IMR-90 (cell line): Measurements from ENCODE around the gene EDNRB. TPM values are rescaled to one million over a fixed set of nuclear protein-coding genes. Genes with fewer than 3 reads are reported as not detected.

Source experiments
- ATAC-seq: fragments of 200-7000 bp; cut with Tn5 transposase; 2 replicates; pipeline ENCODE4 v1.9.1; 2020; ENCODE audit warnings: low read depth, mild to moderate bottlenecking, moderate library complexity
- BruUV-seq: library from RNA; stranded (reverse); fragments of 400-500 nt; replicated peaks from 2 replicates; lab custom pipeline; 2021; lab: Mats Ljungman, UMichigan
- CTCF ChIA-PET: fragments of 300-600 bp; formaldehyde crosslinking; extraction: SDS; loops from one replicate; lab custom pipeline; 2021; ENCODE audit warnings: antibody characterized with exemption; lab: Yijun Ruan, JAX
- POLR2A ChIA-PET: fragments of 300-600 bp; sonication (Branson Sonifier 250); formaldehyde crosslinking; loops from one replicate; lab custom pipeline; 2022; ENCODE audit warnings: antibody characterized with exemption; ENCODE audit not compliant: unreplicated experiment; lab: Charles Lee
- DNase-seq: peaks from one replicate; pipeline ENCODE4 v3.0.0; 2013
- H2AFZ ChIP-seq: replicated peaks from 2 replicates; pipeline ENCODE3; 2013; ENCODE audit warnings: low read length, mild to moderate bottlenecking; ENCODE audit not compliant: poor library complexity
- H2AK5ac ChIP-seq: 2 replicates; pipeline ENCODE4 v1.6.1; 2013; ENCODE audit warnings: low read depth, low read length, inconsistent platforms
- H2AK9ac ChIP-seq: replicated peaks from 2 replicates; pipeline ENCODE3; 2013; ENCODE audit warnings: mild to moderate bottlenecking, low read depth, low read length, moderate library complexity; ENCODE audit not compliant: poor library complexity
- H2BK120ac ChIP-seq: 2 replicates; pipeline ENCODE4 v1.6.1; 2013; ENCODE audit warnings: low read depth, low read length, inconsistent platforms
- H2BK15ac ChIP-seq: 3 replicates; pipeline ENCODE4 v1.6.1; 2013; ENCODE audit warnings: low read depth, low read length, inconsistent platforms
- H2BK20ac ChIP-seq: 2 replicates; pipeline ENCODE4 v1.6.1; 2013; ENCODE audit warnings: low read depth, mild to moderate bottlenecking, inconsistent platforms, low read length, moderate library complexity
- H2BK5ac ChIP-seq: 2 replicates; pipeline ENCODE4 v1.6.1; 2013; ENCODE audit warnings: mild to moderate bottlenecking, low read depth, low read length, inconsistent platforms; ENCODE audit not compliant: poor library complexity, severe bottlenecking
- H3K14ac ChIP-seq: replicated peaks from 2 replicates; pipeline ENCODE4 v1.6.1; 2013; ENCODE audit warnings: low read depth, low read length, inconsistent platforms
- H3K18ac ChIP-seq: 2 replicates; pipeline ENCODE4 v1.6.1; 2013; ENCODE audit warnings: low read depth, low read length, control low read depth
- H3K23ac ChIP-seq: 2 replicates; pipeline ENCODE4 v1.6.1; 2013; ENCODE audit warnings: low read depth, low read length, inconsistent platforms
- H3K27ac ChIP-seq: 2 replicates; pipeline ENCODE4 v1.5.1; 2013; ENCODE audit warnings: mild to moderate bottlenecking, control low read depth, low read length; ENCODE audit not compliant: insufficient read depth
- H3K27me3 ChIP-seq: 2 replicates; pipeline ENCODE4 v1.6.1; 2013; ENCODE audit warnings: low read length; ENCODE audit not compliant: control insufficient read depth, insufficient read depth
- H3K36me3 ChIP-seq: 2 replicates; pipeline ENCODE4 v1.6.1; 2013; ENCODE audit warnings: low read length, mixed read lengths; ENCODE audit not compliant: control insufficient read depth, insufficient read depth
- H3K4ac ChIP-seq: 2 replicates; pipeline ENCODE4 v1.6.1; 2013; ENCODE audit warnings: low read depth, low read length, inconsistent platforms
- H3K4me1 ChIP-seq: 2 replicates; pipeline ENCODE4 v1.6.1; 2013; ENCODE audit warnings: low read length, mixed read lengths; ENCODE audit not compliant: control insufficient read depth, insufficient read depth
- H3K4me2 ChIP-seq: 2 replicates; pipeline ENCODE4 v1.6.1; 2013; ENCODE audit warnings: low read depth, mild to moderate bottlenecking, control low read depth, low read length, moderate library complexity
- H3K4me3 ChIP-seq: 2 replicates; pipeline ENCODE4 v1.5.1; 2013; ENCODE audit warnings: low read depth, mild to moderate bottlenecking, control low read depth, low read length, moderate library complexity; ENCODE audit not compliant: insufficient read depth
- H3K56ac ChIP-seq: 2 replicates; pipeline ENCODE4 v1.6.1; 2013; ENCODE audit warnings: low read length, inconsistent platforms; ENCODE audit not compliant: insufficient read depth; ENCODE audit errors: extremely low read depth
- H3K79me1 ChIP-seq, 2 experiments: 2 replicates each; pipeline ENCODE4 v1.6.1; 2013; ENCODE audit warnings: low read length in 2 of 2, inconsistent platforms in 1 of 2, low read depth in 1 of 2
- H3K9ac ChIP-seq: 2 replicates; pipeline ENCODE4 v1.6.1; 2013; ENCODE audit warnings: low read depth, low read length, control low read depth
- H3K9me1 ChIP-seq: 2 replicates; pipeline ENCODE4 v1.6.1; 2013; ENCODE audit warnings: low read length, inconsistent platforms; ENCODE audit not compliant: insufficient read depth
- H3K9me3 ChIP-seq: 2 replicates; pipeline ENCODE4 v1.6.1; 2013; ENCODE audit warnings: low read length; ENCODE audit not compliant: control insufficient read depth, insufficient read depth
- H4K20me1 ChIP-seq: 2 replicates; pipeline ENCODE4 v1.6.1; 2013; ENCODE audit warnings: low read length, inconsistent platforms; ENCODE audit not compliant: insufficient read depth
- H4K5ac ChIP-seq: 2 replicates; pipeline ENCODE4 v1.6.1; 2013; ENCODE audit warnings: mild to moderate bottlenecking, low read depth, low read length, control low read depth
- H4K8ac ChIP-seq, 2 experiments: 2 replicates each; pipeline ENCODE4 v1.6.1; 2013; ENCODE audit warnings: low read depth in 2 of 2, low read length in 2 of 2, control low read depth in 1 of 2, inconsistent platforms in 1 of 2
- H4K91ac ChIP-seq: 2 replicates; pipeline ENCODE4 v1.6.1; 2013; ENCODE audit warnings: low read depth, low read length, inconsistent platforms; ENCODE audit not compliant: insufficient read depth
- BHLHE40 ChIP-seq: fragments of 150-350 bp; IDR thresholded peaks from 2 replicates; pipeline ENCODE4 v1.6.1; 2016; ENCODE audit warnings: mild to moderate bottlenecking, low read depth, low read length
- CEBPB ChIP-seq: IDR thresholded peaks from 2 replicates; pipeline ENCODE4 v1.6.1; 2012; ENCODE audit warnings: low read depth, low read length, improper control_type of control experiment
- CHD1 ChIP-seq: IDR thresholded peaks from 2 replicates; pipeline ENCODE4 v1.6.1; 2012; ENCODE audit warnings: low read depth, low read length, improper control_type of control experiment
- FOS ChIP-seq: fragments of 150-350 bp; IDR thresholded peaks from 2 replicates; pipeline ENCODE4 v1.6.1; 2016; ENCODE audit warnings: low read depth, low read length
- MAFK ChIP-seq: IDR thresholded peaks from 2 replicates; pipeline ENCODE4 v1.6.1; 2012; ENCODE audit warnings: low read depth, low read length, improper control_type of control experiment
- MAZ ChIP-seq: IDR thresholded peaks from 2 replicates; pipeline ENCODE4 v1.6.1; 2012; ENCODE audit warnings: low read depth, mild to moderate bottlenecking, low read length, improper control_type of control experiment, moderate library complexity, borderline replicate concordance
- MXI1 ChIP-seq: IDR thresholded peaks from 2 replicates; pipeline ENCODE4 v1.6.1; 2012; ENCODE audit warnings: low read depth, mild to moderate bottlenecking, low read length, moderate library complexity, borderline replicate concordance
- NFE2L2 ChIP-seq: fragments of 150-350 bp; IDR thresholded peaks from 2 replicates; pipeline ENCODE4 v1.6.1; 2016; ENCODE audit warnings: low read depth, mild to moderate bottlenecking, low read length
- POLR2A ChIP-seq: IDR thresholded peaks from 2 replicates; pipeline ENCODE4 v1.6.1; 2012; ENCODE audit warnings: mild to moderate bottlenecking, low read depth, low read length
- RAD21 ChIP-seq: IDR thresholded peaks from 2 replicates; pipeline ENCODE4 v1.6.1; 2012; ENCODE audit warnings: low read length, improper control_type of control experiment
- RCOR1 ChIP-seq: IDR thresholded peaks from 2 replicates; pipeline ENCODE4 v1.6.1; 2012; ENCODE audit warnings: mild to moderate bottlenecking, low read length, improper control_type of control experiment; ENCODE audit not compliant: insufficient replicate concordance
- RFX5 ChIP-seq: IDR thresholded peaks from 2 replicates; pipeline ENCODE4 v1.8.0; 2012; ENCODE audit warnings: low read depth, mild to moderate bottlenecking, low read length, moderate library complexity
- SMC3 ChIP-seq: fragments of 150-350 bp; IDR thresholded peaks from 2 replicates; pipeline ENCODE4 v1.6.1; 2016; ENCODE audit warnings: low read depth, mild to moderate bottlenecking, antibody characterized with exemption, low read length, moderate library complexity
- WGBS, 2 experiments: methylation state at CpG; one replicate each; pipeline versions ENCODE4 v1.1.5 to v1.1.7; 2013; ENCODE audit warnings: missing lambda C conversion rate in 2 of 2; ENCODE audit not compliant: insufficient read length in 1 of 2; ENCODE audit errors: extremely low coverage in 2 of 2; 5-methylcytosine and 5-hydroxymethylcytosine counted together
- dilution Hi-C: fragments of 300-500 bp; cut with HindIII; formaldehyde crosslinking; loops from one replicate; pipeline ENCODE4 v1.14.3; 2018; ENCODE audit warnings: low sequenced_read_pairs; ENCODE audit not compliant: unreplicated experiment
- in situ Hi-C: fragments of 300-500 bp; cut with MboI; formaldehyde crosslinking; loops from 3 replicates; pipeline ENCODE4 v1.14.3; 2019; ENCODE audit warnings: low sequenced_read_pairs, inconsistent platforms, mixed read lengths
- intact Hi-C: fragments of 100-400 bp; cut with micrococcal nuclease; formaldehyde crosslinking; loops from 2 replicates; pipeline ENCODE4 v1.10.0; 2022
- polyA plus RNA-seq, 3 experiments: library from polyadenylated mRNA; depleted of rRNA; stranded (reverse); fragments of >200 nt; gene quantifications; 2 replicates each; pipeline ENCODE4 v1.2.3, GENCODE V29; 2012; ENCODE audit warnings: low replicate concordance in 1 of 3
- total RNA-seq: library from RNA; depleted of rRNA; stranded (reverse); fragments of >200 nt; gene quantifications from 2 replicates; pipeline ENCODE4 v1.2.3, GENCODE V29; 2012
- TF ChIP-seq, protein P1 (sequence below): conservative IDR thresholded peaks from 2 replicates; pipeline ENCODE4 v1.5.1; 2012; ENCODE audit warnings: mild to moderate bottlenecking, low read depth, low read length, improper control_type of control experiment
- TF ChIP-seq, protein P2 (sequence below): fragments of 150-350 bp; IDR thresholded peaks from 2 replicates; pipeline ENCODE4 v1.6.1; 2016; ENCODE audit warnings: low read depth, mild to moderate bottlenecking, low read length, moderate library complexity, borderline replicate concordance
- TF ChIP-seq, protein P3 (sequence below): fragments of 150-350 bp; IDR thresholded peaks from 2 replicates; pipeline ENCODE4 v1.6.1; 2017; ENCODE audit warnings: mild to moderate bottlenecking, antibody characterized with exemption, low read length, low read depth

Gene EDNRB
- total and polyA plus RNA-seq, 2 of the 4 experiments (the other 2 are of a cell fraction) = under 0.01 to 0.09 TPM

DNA sequence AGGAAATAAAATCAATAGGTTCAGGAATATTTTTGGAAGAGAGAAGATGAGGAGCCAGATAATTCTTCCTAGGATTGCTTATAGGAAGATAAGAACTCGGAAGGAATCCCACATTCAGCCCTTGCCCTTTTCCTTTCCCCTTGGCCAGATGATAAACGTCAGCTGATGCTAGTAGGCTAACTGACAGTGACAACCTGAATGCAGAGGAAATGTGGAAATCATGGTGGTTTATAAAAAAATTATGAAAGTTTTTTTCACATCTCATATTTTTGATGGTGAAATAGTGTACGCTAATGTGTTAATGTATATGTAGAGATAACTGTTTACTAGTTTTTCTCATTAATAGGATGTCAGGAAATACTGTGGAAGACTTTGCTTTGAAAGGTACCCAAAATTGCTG is 56.9 kb downstream of the EDNRB start:
- Histone ChIP-seq H2BK20ac (peak overlapping the region; percentile 85), H4K20me1 (no peaks in the 10 kb centered on the region), H3K9ac (no peak overlapping the region), H3K36me3 (no peaks in the 10 kb centered on the region), H4K8ac (peak overlapping the region; percentile 16 to 37; a peak in 2 of 4 replicates), H3K4ac (peak overlapping the region; percentile 75; the same call in 1 of the 2 replicates), H3K27ac (peak overlapping the region; percentile 87), H2BK5ac (peak overlapping the region; percentile 88), H3K4me2 (no peak overlapping the region), H4K5ac (peak overlapping the region; percentile 98), H3K56ac (no peak overlapping the region), H3K79me1 (no peaks in the 10 kb centered on the region), H3K4me3 (no peak overlapping the region), H2BK15ac (0 out of 3 replicates have a peak overlapping the region, but pooled peaks have one; percentile 67), H3K14ac (peak overlapping the region; percentile 5; the same call in 1 of the 2 replicates), H2AFZ (no peak overlapping the region), H3K9me3 (no peaks in the 10 kb centered on the region), H3K4me1 (peaks cover 14% of the 10 kb centered on the region), H3K18ac (peak overlapping the region; percentile 99), H3K23ac (peak overlapping the region; percentile 9; the same call in 1 of the 2 replicates), H3K27me3 (no peaks in the 10 kb centered on the region), H2BK120ac (peak overlapping the region; percentile 64), H3K9me1 (peaks cover 2% of the 10 kb centered on the region), H2AK5ac (no peak overlapping the region), H2AK9ac (no peak overlapping the region), H4K91ac (peak overlapping the region; percentile 75)
- no TSS peak for BruUV-seq
- in situ Hi-C loops (no loop called here), dilution Hi-C loops (no loop called here), intact Hi-C loops (loop anchor here (1.0 to 5.0 kb wide), 2 partner anchors 10 to 56 kb away; partner anchors contain the start of gene EDNRB)
- ATAC-seq (no peak), DNase-seq (no peak)
- ChIA-PET POLR2A (no interaction called here), CTCF (no interaction called here)
- TF ChIP-seq, protein P1, sequence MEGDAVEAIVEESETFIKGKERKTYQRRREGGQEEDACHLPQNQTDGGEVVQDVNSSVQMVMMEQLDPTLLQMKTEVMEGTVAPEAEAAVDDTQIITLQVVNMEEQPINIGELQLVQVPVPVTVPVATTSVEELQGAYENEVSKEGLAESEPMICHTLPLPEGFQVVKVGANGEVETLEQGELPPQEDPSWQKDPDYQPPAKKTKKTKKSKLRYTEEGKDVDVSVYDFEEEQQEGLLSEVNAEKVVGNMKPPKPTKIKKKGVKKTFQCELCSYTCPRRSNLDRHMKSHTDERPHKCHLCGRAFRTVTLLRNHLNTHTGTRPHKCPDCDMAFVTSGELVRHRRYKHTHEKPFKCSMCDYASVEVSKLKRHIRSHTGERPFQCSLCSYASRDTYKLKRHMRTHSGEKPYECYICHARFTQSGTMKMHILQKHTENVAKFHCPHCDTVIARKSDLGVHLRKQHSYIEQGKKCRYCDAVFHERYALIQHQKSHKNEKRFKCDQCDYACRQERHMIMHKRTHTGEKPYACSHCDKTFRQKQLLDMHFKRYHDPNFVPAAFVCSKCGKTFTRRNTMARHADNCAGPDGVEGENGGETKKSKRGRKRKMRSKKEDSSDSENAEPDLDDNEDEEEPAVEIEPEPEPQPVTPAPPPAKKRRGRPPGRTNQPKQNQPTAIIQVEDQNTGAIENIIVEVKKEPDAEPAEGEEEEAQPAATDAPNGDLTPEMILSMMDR = no peak
- TF ChIP-seq RAD21 (no peak), RCOR1 (no peak), POLR2A (no peak), CEBPB (no peak), NFE2L2 (no peak), BHLHE40 (no peak), MXI1 (no peak), FOS (no peak), MAFK (no peak), RFX5 (no peak), SMC3 (no peak), CHD1 (no peak), MAZ (no peak)
- TF ChIP-seq, protein P2, sequence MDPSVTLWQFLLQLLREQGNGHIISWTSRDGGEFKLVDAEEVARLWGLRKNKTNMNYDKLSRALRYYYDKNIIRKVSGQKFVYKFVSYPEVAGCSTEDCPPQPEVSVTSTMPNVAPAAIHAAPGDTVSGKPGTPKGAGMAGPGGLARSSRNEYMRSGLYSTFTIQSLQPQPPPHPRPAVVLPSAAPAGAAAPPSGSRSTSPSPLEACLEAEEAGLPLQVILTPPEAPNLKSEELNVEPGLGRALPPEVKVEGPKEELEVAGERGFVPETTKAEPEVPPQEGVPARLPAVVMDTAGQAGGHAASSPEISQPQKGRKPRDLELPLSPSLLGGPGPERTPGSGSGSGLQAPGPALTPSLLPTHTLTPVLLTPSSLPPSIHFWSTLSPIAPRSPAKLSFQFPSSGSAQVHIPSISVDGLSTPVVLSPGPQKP = no peak
- TF ChIP-seq, protein P3, sequence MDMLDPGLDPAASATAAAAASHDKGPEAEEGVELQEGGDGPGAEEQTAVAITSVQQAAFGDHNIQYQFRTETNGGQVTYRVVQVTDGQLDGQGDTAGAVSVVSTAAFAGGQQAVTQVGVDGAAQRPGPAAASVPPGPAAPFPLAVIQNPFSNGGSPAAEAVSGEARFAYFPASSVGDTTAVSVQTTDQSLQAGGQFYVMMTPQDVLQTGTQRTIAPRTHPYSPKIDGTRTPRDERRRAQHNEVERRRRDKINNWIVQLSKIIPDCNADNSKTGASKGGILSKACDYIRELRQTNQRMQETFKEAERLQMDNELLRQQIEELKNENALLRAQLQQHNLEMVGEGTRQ = no peak
- no CpG with 5 or more reads among the region's 3 CpGs for WGBS, 2 experiments
